HG03280 (cell line): ENCODE results near the gene GINS2.

ENCODE experiments used
- ATAC-seq: cut with Tn5 transposase; IDR thresholded peaks from one replicate; pipeline ENCODE4 v1.9.1; 2021; ENCODE audit warnings: mild to moderate bottlenecking, moderate library complexity; ENCODE audit not compliant: unreplicated experiment

Gene GINS2

GRCh38 chr16:85656351-85657266 lies 32.1 kb downstream of the GINS2 start:
- no peak for ATAC-seq

GRCh38 chr16:85655216-85656129 lies 33.3 kb downstream of the GINS2 start:
- ATAC-seq, result no peak

- no peak for ATAC-seq
These were observed 34.3 kb downstream of the GINS2 start for GRCh38 chr16:85654251-85655095.

- no peak for ATAC-seq
These were observed 35.4 kb downstream of the GINS2 start for GRCh38 chr16:85653290-85653891.

- ATAC-seq, result no peak
These were observed 36.1 kb downstream of the GINS2 start for GRCh38 chr16:85652431-85653221.

GRCh38 chr16:85651629-85652430 lies 36.9 kb downstream of the GINS2 start:
- ATAC-seq, result no peak

- ATAC-seq, result no peak
These were observed 37.7 kb downstream of the GINS2 start for GRCh38 chr16:85650844-85651628.

- ATAC-seq, result no peak
These were observed 38.5 kb downstream of the GINS2 start for GRCh38 chr16:85650135-85650843.

GRCh38 chr16:85649411-85650134 lies 39.2 kb downstream of the GINS2 start:
- ATAC-seq, result no peak

GRCh38 chr16:85648805-85649204 lies 39.9 kb downstream of the GINS2 start:
- ATAC-seq, result no peak

- ATAC-seq, result no peak
These were observed 40.6 kb downstream of the GINS2 start for GRCh38 chr16:85648070-85648714.

- ATAC-seq, result no peak
These were observed 41.8 kb downstream of the GINS2 start for GRCh38 chr16:85646976-85647375.

- no peak for ATAC-seq
These were observed 42.3 kb downstream of the GINS2 start for GRCh38 chr16:85646358-85646907.

- no peak for ATAC-seq
These were observed 43.6 kb downstream of the GINS2 start for GRCh38 chr16:85645021-85645589.

GRCh38 chr16:85644093-85644712 lies 44.6 kb downstream of the GINS2 start:
- ATAC-seq, result no peak
